ENCODE measurements around the gene ARV1. TPM values are rescaled to one million over a fixed set of nuclear protein-coding genes. Genes with fewer than 3 reads are reported as not detected.
"Not testable (repeated sequence)": the region's sequence is repeated elsewhere in the genome, so short reads cannot be mapped to it uniquely, and the experiment has no call there.

ARV1 gene
- polyA plus RNA-seq, 4 donors = 25.5 to 31.2 (median 27.5) TPM

DNA sequence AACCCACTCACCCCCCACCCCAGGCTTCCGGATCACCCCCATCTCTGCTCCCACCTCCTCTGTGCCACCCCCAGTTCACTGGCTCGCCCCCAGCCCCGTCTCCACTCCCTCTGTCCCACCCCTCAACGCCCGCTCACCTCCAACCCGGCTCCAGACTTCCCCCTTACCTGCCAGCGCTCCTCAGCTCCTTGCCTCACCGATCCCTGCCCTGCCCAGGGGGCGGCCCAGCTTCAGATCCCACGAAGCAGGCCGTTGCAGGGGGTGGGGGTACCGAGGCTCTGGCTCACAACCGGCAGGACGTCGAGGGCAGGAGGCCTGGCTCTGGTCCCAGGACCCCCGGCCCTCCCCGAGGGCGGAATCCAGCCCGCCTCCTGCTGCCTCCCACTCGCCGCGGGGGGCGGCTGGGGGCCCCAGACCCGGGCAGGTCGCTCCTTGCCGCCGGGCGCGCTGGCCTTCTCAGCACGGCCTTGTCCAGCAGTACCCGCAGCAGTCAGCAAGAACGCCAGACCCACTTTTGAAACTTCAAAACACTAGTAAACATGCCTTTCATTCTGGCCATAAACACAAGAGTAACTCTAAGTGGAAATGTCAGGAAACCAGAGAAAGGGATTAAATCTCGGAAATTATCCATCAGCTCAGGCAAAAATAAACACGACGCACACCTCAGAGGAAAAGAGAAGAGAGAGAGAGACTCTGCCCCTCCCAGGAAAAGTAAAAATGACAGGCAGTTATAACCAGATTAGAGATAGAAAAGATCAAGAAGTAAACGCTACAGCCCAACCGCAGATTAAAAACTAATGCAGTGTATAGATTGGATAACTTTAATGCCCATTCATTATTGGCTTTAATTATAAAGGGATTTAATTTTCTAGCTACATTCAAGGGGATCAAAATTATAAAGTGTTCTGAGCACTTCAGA is 62.2 kb downstream of the ARV1 start:
- DNase-seq (ENCODE audit: low read depth in 4 of 4, low spot score in 2 of 4) = no peak

DNA sequence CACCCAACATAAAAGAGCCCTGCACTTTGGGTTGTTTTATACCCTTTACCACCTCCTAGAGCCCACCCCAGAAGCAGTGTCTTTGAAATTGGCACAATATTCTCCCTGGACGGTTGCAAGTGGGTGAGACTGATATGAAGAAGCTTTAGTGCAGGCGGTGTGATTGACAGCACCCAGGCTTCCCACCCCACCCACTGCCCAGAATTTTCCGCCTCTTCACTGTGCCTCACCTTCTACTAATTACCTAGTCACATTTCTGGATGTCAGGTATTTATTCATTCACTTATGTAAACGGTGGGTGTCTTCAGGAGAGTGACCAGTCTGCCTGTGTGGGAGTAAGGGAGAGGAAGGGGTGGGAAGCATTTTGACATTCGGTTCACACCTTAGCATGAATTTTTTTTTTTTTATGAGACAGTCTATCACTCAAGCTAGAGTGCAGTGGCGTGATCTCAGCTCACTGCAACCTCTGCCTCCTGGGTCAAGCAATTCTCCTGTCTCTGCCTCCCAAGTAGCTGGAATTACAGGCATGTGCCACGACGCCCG is 62.9 kb downstream of the ARV1 start:
- no peak for DNase-seq (ENCODE audit: low read depth in 4 of 4, low spot score in 2 of 4)

DNA sequence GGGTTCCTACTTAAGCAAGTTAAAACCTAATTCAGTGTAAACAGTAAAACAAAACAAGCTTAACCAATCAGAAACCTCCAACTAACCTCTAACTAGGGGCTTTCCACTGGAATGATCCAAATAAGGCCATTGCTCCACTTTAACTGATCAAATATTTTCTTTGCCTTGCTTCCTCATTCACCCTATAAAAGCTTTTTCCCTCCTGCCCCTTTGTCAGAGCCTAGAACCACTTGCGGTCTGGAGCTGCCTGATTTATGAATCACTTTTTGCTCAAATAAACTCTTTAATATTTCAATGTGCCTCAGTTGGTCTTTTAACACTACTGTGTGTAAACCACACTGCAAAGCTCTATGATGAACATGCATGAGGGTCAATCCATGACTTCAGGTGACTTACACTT is 65.7 kb downstream of the ARV1 start:
- DNase-seq (ENCODE audit: low read depth in 4 of 4, low spot score in 2 of 4) = no peak

DNA sequence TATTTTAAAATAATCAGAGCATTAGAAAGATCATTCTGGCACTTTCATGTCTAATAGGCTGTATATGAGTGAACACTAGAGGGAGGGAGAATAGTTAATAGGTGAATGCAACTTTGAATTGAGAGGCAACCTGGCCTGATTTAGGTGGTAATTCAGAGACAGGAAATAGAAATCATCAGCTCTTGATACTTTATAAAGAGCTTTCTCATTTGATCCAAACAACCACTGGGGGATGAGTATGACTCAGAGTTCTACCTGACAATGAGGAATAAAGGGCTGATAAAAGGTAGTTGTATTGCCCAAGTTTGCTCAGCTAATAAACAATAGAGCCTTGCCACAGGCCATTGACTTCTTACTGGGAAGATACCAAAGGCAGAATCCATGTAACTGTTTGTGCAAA is 66.4 kb downstream of the ARV1 start:
- no peak for DNase-seq (ENCODE audit: low read depth in 4 of 4, low spot score in 2 of 4)

DNA sequence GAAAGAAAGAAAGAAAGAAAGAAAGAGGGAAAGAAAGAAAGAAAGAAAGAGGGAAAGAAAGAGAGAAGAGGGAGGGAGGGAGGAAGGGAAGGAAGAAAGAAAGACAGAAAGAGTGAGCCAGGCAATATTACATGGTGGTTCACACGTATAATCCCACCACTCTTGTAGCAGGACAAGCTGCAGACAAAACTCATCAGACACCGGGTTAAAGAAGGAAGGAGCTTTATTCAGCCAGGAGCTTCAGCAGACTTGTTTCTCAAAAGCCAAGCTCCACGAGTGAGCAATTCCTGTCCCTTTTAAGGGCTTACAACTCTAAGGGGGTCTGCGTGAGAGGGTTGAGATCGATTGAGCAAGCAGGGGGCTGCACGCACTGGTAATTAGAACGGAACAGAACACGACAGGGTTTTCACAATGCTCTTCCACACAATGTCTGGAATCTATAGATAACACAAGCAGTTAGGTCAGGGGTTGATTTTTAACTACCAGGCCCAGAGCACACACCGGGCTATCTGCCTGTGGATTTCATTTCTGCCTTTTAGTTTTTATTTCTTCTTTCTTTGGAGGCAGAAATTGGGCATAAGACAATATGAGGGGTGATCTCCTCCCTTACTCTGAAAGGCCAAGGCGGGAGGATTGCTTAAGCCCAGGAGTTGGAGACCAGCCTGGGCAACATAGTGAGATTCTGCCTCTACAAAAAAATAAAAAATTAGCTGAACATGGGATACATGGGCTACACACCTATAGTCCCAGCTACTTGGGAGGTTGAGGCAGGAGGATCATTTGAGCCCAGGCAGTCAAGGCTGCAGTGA is 67.2 kb downstream of the ARV1 start:
- DNase-seq (ENCODE audit: low read depth in 4 of 4, low spot score in 2 of 4) = not testable (repeated sequence)

DNA sequence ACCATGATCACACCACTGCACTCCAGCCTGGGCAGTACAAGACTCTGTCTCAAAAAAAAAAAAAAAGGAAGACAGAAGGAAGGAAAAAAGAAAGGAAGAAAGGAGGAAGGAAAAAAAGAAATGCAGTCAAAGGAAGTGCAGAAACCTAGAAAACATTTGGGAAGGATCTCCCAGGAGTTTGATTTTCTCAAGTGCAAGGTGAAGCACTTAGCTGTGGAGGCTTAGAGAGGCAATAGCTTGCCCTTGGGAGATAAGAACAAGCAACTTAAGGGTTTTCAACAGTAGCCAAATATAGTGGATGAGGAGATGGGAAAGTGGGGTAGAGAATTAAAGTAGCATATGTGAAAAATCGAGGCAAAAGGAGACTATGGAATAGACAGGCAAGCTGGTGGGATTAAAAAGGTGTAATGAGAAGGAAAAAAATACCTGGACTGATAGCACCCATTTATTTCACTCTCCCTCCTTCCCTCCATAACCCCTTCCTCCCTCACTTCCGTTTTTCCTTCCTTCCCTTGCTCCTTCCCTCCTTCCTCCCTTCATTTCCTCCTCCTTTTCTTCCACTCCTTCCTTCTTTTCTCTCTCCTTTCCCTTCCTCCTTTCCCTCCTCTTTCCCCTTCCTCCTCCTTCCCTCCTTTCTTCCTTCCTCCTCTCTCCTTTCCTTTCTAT is 68.0 kb downstream of the ARV1 start:
- no peak for DNase-seq (ENCODE audit: low read depth in 4 of 4, low spot score in 2 of 4)

DNA sequence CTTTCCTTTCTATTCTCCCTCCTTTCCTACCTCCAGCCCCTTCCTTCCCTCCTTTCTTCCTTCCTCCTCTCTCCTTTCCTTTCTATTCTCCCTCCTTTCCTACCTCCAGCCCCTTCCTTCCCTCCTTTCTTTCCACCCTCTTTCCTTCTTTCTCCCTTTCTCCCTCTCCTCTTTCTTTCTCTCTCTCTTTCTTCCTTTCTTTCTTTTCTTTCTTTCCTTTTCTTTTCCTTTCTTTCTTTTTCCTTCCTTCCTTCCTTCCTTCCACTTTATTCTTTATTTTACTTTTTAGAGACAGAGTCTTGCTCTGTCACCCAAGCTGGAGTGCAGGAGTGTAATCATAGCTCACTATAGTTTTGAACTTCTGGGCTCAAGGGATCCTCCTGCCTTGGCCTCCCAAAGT is 68.6 kb downstream of the ARV1 start:
- not testable (repeated sequence) for DNase-seq (ENCODE audit: low read depth in 4 of 4, low spot score in 2 of 4)

DNA sequence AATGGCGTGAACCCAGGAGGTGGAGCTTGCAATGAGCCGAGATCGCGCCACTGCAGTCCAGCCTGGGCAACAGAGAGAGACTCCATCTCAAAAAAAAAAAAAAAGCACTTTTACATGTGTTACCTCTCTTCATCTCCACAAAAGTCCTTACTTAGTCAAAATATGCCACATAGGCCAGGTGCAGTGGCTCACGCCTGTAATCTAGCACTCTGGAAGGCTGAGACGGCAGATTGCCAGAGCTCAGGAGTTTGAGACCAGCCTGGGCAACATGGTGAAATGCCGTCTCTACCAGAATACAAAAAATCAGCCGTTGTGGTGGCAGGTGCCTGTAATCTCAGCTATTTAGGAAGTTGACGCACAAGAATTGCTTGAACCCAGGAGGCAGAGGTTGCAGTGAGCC is 69.5 kb downstream of the ARV1 start:
- not testable (repeated sequence) for DNase-seq (ENCODE audit: low read depth in 4 of 4, low spot score in 2 of 4)

DNA sequence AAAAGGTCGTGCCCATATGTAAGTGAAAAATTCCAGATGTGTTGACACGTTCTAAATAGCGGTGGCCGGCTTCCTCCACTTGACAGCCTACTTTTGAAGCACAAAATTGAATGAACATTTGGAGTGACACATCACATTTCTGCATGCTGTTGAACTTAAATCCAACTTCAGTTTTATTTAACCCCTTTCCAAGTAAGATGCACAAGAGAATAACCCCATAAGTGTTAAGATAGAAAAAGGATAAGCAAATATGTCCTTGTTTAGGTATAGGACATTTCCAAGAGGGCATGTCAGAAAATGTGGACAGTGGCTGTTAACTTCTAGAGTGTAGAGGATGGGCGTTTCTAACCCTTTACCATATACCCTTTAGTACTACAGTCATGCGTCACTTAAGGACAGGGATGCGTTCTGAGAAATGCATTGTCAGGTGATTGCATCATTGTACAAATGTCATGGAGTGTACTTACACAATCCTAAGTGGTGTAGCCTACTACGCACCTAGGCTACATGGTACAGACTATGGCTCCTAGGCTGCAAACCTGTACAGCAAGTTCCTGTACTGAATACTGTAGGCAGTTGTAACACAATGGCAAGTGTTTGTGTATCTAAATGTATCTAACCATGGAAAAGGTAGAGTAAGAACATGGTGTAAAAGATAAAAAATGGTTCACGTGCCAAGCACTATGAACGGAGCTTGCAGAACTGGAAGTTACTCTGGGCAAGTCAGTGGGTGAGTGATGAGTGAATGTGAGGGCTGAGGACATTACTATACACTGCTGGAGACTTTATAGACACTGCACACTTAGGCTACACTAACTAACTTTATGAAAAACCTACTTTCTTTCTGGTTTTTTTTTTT is 70.5 kb downstream of the ARV1 start:
- no peak for DNase-seq (ENCODE audit: low read depth in 4 of 4, low spot score in 2 of 4)

Other genes starting within 250 kb of the ARV1 start
- 1 to 10 TPM in 2 of 4 donors, under 1 TPM in 2; 0.32 to 2.6 (median 1.3) TPM for gene CAPN9, start 231.7 kb upstream of the ARV1 start, polyA plus RNA-seq (ENCODE audit: insufficient read length in 4 of 4)
- 100 to 1,000 TPM in 1 of 4 donors, 10 to 100 TPM in 3; 85.6 to 102 (median 87.2) TPM for gene C1orf198, start 110.6 kb upstream of the ARV1 start, polyA plus RNA-seq (ENCODE audit: insufficient read length in 4 of 4)
- 10 to 100 TPM; 14.6 to 24.9 (median 20.3) TPM for gene TTC13, start 233 bp upstream of the ARV1 start, polyA plus RNA-seq (ENCODE audit: insufficient read length in 4 of 4)
- gene FAM89A, start 61.2 kb downstream of the ARV1 start, polyA plus RNA-seq (ENCODE audit: insufficient read length in 4 of 4) = 10 to 100 TPM; 16.8 to 24.5 (median 19.7) TPM
- under 1 TPM; 0.09 to 0.17 (median 0.10) TPM for gene TRIM67, start 183.0 kb downstream of the ARV1 start, polyA plus RNA-seq (ENCODE audit: insufficient read length in 4 of 4)